NCI-H1417 treated with DMSO at 0.1 percent for 48 hours (cell line): Measurements from ENCODE around the gene SLC30A10.
"Not testable (repeated sequence)": the region's sequence is repeated elsewhere in the genome, so short reads cannot be mapped to it uniquely, and the experiment has no call there.

Experiments used
- DNase-seq: peaks from one replicate; lab custom pipeline; 2025; lab: John Stamatoyannopoulos, UW

SLC30A10 gene

GRCh38 chr1:219927956-219928790 lies at the start of gene SLC30A10:
SLC30A10 (minus strand) TSS chr1:219928557; CDS start chr1:219928440, 117 bp downstream.
- no peak for DNase-seq

- no peak for DNase-seq
Observed at GRCh38 chr1:219973213-219973612, 44.9 kb upstream of the SLC30A10 start.

DNA sequence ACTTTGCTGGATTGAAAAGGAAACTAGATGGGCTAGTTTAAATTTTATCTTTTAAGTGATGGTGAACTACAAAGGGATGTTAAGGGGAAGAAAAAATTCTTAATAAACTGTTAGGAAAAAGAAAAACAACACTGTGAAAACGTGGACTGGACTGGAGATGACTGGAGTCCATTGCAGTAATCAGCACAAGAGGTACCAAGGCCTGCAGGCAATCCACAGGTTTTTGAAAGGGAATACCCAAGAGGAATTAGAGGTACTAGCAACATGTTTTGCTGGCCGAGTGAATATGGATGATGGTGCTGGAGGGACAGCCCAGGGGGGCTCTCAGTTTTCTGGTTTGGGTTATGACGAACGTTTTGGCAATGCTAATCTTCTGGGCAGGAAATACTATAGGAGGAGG lies 39.0 kb upstream of the SLC30A10 start:
- DNase-seq = no peak

- DNase-seq = no peak
Observed at GRCh38 chr1:219966071-219966349, 37.7 kb upstream of the SLC30A10 start.

DNA sequence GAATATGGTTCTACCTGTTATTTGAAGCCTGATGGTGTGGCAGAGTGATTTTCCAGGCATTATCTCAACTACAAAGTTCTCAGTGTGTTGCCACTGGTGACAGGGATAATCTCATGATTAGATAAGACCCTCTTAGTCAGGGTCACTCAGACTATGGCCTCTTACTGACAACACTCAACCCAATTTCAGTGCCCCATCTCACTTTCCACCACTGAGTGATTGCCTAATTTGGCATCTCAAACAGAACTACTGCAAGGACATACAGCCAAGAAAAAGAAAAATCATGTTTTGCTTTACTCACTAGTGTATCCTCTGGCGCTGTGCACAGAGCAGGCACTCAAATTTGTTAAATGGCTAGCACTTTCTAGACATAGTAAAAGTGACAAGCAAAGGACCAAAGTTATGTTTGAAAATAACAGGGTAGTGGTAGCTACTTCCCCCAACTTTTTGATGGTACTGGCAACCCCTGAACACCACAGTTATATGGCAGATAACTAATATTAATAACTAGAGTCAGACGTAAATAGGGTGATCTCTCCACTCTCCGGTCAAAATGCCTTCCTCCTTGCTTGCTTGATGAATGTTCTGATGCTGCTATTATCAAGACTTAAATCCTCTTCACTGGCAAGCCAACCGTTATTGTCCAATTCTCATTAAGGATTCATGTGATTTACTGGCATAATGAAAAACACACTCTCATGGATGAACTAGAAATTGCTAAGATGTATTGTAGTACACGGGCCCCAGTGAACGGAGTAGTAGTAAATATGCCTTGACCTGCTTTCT lies 37.1 kb upstream of the SLC30A10 start:
- DNase-seq = no peak

GRCh38 chr1:219963432-219963831 lies 35.1 kb upstream of the SLC30A10 start:
- DNase-seq = no peak

DNA sequence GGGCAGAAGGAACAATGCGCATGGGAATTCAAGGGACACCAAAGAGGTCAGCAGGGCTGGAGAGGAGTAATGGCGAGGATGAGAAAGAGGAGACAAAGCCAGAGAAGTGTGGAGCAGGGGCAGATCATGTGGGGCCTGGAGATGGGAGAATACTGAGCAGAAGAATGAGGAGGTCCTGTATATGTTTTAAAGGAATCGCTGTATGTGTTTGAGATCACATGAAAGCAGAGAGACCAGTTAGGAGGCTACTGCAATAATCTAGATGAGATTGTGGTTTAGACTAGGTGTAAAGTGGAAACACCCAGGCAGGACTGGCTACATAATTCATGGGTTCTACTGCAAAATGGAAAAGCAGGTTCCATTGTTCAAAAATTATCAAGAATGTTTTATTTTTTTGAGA lies 33.3 kb upstream of the SLC30A10 start:
- DNase-seq = no peak

- DNase-seq = no peak
Observed at GRCh38 chr1:219959540-219960203, 31.3 kb upstream of the SLC30A10 start.

GRCh38 chr1:219958875-219959417 lies 30.6 kb upstream of the SLC30A10 start:
- no peak for DNase-seq

DNA sequence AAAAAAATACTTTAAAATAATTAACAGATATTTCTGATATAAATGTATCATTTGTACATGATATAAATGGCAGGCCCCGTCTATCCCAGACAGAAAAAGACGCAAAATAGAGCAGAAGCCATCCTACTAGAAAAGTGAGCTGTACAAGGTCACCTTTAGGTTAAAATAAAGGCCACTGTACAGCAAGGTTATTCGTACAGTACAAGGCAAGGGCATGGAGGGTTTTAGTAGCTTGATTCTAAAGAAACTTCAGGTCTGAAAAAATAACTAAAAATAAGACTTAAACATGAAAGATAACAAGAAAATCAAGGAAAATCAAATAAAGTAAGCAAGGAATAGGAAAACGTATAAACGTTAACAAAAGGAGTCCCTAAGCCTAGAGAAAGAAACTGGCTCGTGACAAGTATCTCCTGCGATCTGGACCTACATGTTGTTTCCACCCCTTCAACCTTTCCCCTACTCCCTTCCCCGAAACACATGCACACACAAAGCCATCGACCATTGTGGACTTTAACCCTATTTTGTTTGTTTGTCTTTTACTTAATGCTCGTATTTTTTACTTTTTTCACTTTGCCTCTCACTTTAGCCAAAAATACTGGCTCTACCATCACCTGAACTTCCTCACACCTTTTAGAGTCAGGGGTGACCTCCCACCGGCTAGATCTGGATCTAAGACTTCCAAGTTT lies 26.5 kb upstream of the SLC30A10 start:
- no peak for DNase-seq

DNA sequence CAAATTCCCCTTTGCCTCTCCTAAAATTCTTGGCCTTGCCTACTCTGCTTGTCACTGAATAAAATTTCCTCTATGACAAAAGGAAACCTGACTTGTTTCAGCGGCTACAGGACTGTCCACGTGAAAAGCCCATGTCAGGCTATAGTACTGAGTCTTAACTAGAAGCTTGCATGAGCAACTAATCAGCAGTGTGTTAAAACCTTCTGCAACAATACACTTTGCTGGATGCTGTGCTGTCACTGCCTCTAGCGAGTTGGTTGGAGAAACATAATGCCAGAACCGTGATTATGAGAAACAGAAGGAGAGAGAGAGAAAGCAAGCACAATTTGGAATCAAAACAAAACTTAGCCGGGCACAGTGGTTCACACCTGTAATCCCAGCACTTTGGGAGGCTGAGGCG lies 25.7 kb upstream of the SLC30A10 start:
- DNase-seq = no peak

DNA sequence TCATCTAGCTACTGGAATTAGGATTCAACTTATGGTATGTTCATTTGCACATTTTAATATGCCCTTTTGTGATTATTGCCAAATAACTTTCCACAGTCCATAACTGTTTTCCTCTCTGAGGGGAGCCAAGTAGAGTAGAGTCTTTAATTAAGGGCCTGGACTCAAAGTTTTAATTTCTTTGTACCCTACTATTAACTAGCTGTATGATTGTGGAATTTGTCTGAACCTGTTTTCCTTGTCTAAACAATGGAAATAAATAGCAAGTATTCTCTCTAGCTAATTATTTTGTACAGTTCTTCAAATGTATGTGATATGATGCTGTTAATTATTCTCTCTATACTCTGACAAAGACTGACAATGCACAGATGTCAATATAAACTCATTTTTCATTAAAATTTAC lies 24.0 kb upstream of the SLC30A10 start:
- no peak for DNase-seq

- DNase-seq = not testable (repeated sequence)
Observed at GRCh38 chr1:219949227-219949626, 20.9 kb upstream of the SLC30A10 start.

GRCh38 chr1:219948766-219949165 lies 20.4 kb upstream of the SLC30A10 start:
- DNase-seq = not testable (repeated sequence)

GRCh38 chr1:219945795-219946194 lies 17.4 kb upstream of the SLC30A10 start:
- no peak for DNase-seq

GRCh38 chr1:219941179-219942118 lies 13.1 kb upstream of the SLC30A10 start:
- DNase-seq = no peak

DNA sequence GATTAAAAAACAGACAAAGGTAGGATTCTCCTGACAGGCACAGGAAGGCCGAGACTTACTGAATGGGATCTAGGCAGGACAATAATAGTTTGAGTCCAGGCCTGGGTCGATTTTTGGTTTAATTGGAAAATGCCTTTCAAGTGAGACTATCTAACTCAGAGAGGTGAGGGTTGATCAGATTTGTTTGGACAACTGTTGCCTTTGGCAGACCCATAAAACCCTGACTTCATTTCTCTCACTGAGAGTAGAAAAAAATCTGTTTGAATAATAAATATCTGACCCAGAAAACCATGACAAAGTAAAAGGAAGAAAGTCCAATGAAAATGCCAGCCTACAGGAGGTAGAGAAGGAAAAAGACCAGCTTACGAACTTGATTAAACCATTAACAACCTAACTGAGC lies 12.3 kb upstream of the SLC30A10 start:
- DNase-seq = no peak

DNA sequence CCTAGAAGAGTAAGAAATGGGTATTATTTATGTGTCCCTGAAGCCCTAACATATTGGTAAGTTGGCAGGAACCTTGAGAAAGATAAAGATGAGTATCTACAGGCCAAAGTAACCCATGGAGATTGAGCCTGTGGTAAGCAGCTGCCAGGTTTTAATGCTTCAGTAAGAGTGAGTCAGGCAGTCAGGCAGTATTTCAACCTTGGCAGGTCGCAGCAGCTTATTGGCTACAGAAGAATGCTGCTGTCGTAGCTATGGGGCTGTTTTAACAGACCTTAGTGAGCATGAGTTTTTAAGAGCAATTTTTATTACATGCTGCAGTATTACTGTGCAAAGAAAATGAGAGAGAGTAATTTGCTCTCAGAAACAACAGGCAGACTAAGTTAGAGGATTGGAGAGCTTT lies 10.3 kb upstream of the SLC30A10 start:
- no peak for DNase-seq

DNA sequence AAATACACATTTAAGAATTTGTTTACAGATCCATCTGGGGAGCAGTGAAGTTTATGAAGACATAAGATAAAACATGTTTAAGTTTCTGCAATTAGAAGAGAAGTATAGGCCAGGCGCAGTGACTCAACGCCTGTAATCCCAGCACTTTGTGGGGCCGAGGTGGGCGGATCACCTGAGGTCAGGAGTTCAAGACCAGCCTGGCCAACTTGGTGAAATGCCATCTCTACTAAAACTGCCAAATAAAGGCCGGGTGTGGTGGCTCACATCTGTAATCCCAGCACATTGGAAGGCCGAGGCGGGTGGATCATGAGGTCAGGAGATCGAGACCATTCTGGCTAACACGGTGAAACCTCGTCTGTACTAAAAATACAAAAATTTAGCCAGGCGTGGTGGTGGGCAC lies 5.4 kb upstream of the SLC30A10 start:
- not testable (repeated sequence) for DNase-seq

- DNase-seq = no peak
Observed at GRCh38 chr1:219931033-219931432, 2.7 kb upstream of the SLC30A10 start.

GRCh38 chr1:219928791-219929118 lies 398 bp upstream of the SLC30A10 start:
- DNase-seq = no peak
